ENCODE measurements around the gene ST6GALNAC6. TPM values are rescaled to one million over a fixed set of nuclear protein-coding genes. Genes with fewer than 3 reads are reported as not detected.

Gene ST6GALNAC6
- total RNA-seq, 1 experiment from 2014 or later = 16.5 TPM

DNA sequence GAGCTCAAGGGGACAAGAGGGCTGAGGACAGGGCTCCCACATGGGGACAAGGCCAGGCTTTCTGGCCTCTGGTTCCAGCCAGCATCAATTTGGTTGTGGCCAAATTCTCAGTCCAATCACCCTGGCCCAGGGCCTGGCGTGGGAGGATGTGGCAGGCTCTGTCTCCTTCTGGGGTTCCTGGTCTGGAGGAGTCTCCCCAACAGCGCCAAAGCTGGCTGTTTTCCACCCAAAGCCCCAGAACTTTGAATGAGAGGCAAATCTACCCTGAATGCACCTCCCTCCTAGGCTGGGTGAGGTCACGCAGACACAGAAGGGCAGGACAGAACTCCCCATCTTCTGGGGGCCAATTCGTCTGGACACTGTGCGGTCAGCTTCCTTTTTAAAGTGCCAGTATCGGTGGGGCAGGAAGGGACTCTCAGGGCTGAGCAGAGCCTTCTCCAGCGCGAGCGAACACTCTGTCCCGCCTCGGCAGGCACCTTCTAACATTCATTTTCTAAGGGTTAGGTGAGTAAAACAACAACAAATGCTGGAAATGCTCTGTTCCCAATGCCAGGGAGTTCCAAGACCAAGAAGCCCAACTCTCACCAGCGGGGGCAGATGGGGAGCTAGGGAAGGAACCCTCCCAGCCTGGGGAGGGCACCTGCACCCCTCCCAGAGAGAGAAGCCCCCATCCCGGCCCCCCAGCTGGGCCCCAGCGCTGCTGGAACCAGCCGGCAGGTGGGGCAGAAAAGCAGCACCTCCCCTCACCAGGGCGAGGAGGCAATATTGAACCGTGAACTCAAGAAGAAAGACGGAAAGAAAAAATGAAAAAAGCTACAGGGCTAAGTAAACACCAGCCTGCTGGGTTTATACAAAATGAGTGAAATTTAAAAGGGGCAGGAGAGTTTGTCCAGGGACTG lies 41.9 kb upstream of the ST6GALNAC6 start:
- H3K27me3 Mint-ChIP-seq (ENCODE audit: insufficient read depth, unreplicated experiment) = no peaks in the 10 kb centered on the region
- H3K36me3 Mint-ChIP-seq (ENCODE audit: insufficient read depth, unreplicated experiment) = peaks cover 22% of the 10 kb centered on the region
- H3K9me3 Mint-ChIP-seq (ENCODE audit: unreplicated experiment) = no peaks in the 10 kb centered on the region
- H3K27ac Mint-ChIP-seq (ENCODE audit: low read depth, unreplicated experiment) = no peak overlapping the region
- no peak for DNase-seq (ENCODE audit: unreplicated experiment)
- peaks cover 17% of the 10 kb centered on the region for H3K4me1 Mint-ChIP-seq (ENCODE audit: insufficient read depth, unreplicated experiment)
- ChIA-PET CTCF (interaction anchor here (0.5 to 10.2 kb wide), 17 partner anchors 13 to 653 kb away, joined by 3 to 172 read pairs (median 5); no protein-coding TSS in a partner anchor), POLR2A (interaction anchor here (0.6 to 4.0 kb wide), 4 partner anchors 13 to 126 kb away, joined by 3 to 19 read pairs (median 3); partner anchors contain the start of genes EEIG1 and NAIF1)
- no peak overlapping the region for H3K4me3 Mint-ChIP-seq (ENCODE audit: unreplicated experiment)
- TF ChIP-seq, protein P1, sequence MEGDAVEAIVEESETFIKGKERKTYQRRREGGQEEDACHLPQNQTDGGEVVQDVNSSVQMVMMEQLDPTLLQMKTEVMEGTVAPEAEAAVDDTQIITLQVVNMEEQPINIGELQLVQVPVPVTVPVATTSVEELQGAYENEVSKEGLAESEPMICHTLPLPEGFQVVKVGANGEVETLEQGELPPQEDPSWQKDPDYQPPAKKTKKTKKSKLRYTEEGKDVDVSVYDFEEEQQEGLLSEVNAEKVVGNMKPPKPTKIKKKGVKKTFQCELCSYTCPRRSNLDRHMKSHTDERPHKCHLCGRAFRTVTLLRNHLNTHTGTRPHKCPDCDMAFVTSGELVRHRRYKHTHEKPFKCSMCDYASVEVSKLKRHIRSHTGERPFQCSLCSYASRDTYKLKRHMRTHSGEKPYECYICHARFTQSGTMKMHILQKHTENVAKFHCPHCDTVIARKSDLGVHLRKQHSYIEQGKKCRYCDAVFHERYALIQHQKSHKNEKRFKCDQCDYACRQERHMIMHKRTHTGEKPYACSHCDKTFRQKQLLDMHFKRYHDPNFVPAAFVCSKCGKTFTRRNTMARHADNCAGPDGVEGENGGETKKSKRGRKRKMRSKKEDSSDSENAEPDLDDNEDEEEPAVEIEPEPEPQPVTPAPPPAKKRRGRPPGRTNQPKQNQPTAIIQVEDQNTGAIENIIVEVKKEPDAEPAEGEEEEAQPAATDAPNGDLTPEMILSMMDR (IDR thresholded peaks at IDR 0.05; ENCODE audit: unreplicated experiment) = no peak
- intact Hi-C loops (cut with micrococcal nuclease) = no loop called here
- BruUV-seq (replicated peaks) = no TSS peak

GRCh38 chr9:127940593-127940992 lies 41.2 kb upstream of the ST6GALNAC6 start:
- no peaks in the 10 kb centered on the region for H3K9me3 Mint-ChIP-seq (ENCODE audit: unreplicated experiment)
- H3K36me3 Mint-ChIP-seq (ENCODE audit: insufficient read depth, unreplicated experiment) = peaks cover 22% of the 10 kb centered on the region
- intact Hi-C loops (cut with micrococcal nuclease) = no loop called here
- no peak for DNase-seq (ENCODE audit: unreplicated experiment)
- H3K27ac Mint-ChIP-seq (ENCODE audit: low read depth, unreplicated experiment) = no peak overlapping the region
- POLR2A ChIA-PET = interaction anchor here (0.6 to 4.0 kb wide), 3 partner anchors 13 to 95 kb away, joined by 3 to 19 read pairs (median 3); partner anchors contain the start of gene EEIG1
- no peak overlapping the region for H3K4me3 Mint-ChIP-seq (ENCODE audit: unreplicated experiment)
- H3K27me3 Mint-ChIP-seq (ENCODE audit: insufficient read depth, unreplicated experiment) = no peaks in the 10 kb centered on the region
- CTCF ChIA-PET = interaction anchor here (0.5 to 10.2 kb wide), 6 partner anchors 15 to 184 kb away, joined by 3 to 172 read pairs (median 14); no protein-coding TSS in a partner anchor
- peaks cover 24% of the 10 kb centered on the region for H3K4me1 Mint-ChIP-seq (ENCODE audit: insufficient read depth, unreplicated experiment)
- TF ChIP-seq, protein P1 (IDR thresholded peaks at IDR 0.05; ENCODE audit: unreplicated experiment) = no peak
- no TSS peak for BruUV-seq (replicated peaks)

DNA sequence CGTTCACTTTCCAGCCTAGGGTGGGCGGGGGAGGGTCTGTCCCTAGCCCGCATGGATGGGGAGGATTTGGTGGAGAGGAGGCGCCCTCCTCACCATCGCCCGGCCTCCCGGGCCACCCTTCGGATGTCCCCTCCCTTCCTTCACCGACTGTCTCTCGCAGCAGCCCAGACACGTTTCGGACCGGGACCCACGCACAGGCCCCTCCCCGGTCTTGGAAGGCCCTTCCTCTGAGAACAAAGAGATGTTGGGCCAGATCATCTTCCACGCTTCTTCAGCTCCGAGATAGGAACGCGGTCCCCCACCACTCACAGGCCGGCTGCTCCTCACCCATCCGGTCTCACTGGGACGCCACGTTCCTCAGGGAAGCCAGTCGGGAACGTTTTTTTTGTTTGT lies 38.9 kb upstream of the ST6GALNAC6 start:
- POLR2A ChIA-PET = interaction anchor here (1.5 to 1.9 kb wide), 3 partner anchors 41 to 129 kb away, joined by 4 to 9 read pairs (median 7); partner anchors contain the start of genes EEIG1 and NAIF1
- Mint-ChIP-seq H3K4me3 (ENCODE audit: unreplicated experiment) (peak overlapping the region; percentile 82), H3K4me1 (ENCODE audit: insufficient read depth, unreplicated experiment) (peaks cover 28% of the 10 kb centered on the region), H3K9me3 (ENCODE audit: unreplicated experiment) (no peaks in the 10 kb centered on the region), H3K27ac (ENCODE audit: low read depth, unreplicated experiment) (peak overlapping the region; percentile 79), H3K36me3 (ENCODE audit: insufficient read depth, unreplicated experiment) (peaks cover 14% of the 10 kb centered on the region), H3K27me3 (ENCODE audit: insufficient read depth, unreplicated experiment) (no peaks in the 10 kb centered on the region)
- intact Hi-C loops (cut with micrococcal nuclease) = no loop called here
- CTCF ChIA-PET = interaction anchor here (0.5 to 10.2 kb wide), 2 partner anchors 58 to 96 kb away, joined by 3 to 172 read pairs; no protein-coding TSS in a partner anchor
- TF ChIP-seq, protein P1 (IDR thresholded peaks at IDR 0.05; ENCODE audit: unreplicated experiment) = no peak
- BruUV-seq (replicated peaks) = no TSS peak
- DNase-seq (ENCODE audit: unreplicated experiment) = no peak

All from MCF 10A (cell line).